Lung (tissue), 12 donors: ENCODE data around the gene CENPU. TPM values are rescaled to one million over a fixed set of nuclear protein-coding genes. Genes with fewer than 3 reads are reported as not detected.
"Not testable (repeated sequence)": the region's sequence is repeated elsewhere in the genome, so short reads cannot be mapped to it uniquely, and the experiment has no call there.

ENCODE experiments used
- ATAC-seq: fragments of 200-7000 bp; cut with Tn5 transposase; one replicate; pipeline ENCODE4 v1.9.1; 2020; ENCODE audit warnings: moderate number of reproducible peaks; ENCODE audit not compliant: insufficient read depth, low FRiP score
- DNase-seq, 3 donors: peaks; one replicate each; pipeline ENCODE4 v3.0.0-alpha.2; 2013 to 2017
- H3K27ac ChIP-seq, 2 donors: one replicate each; pipeline ENCODE4 v1.5.1; 2013; ENCODE audit warnings: mild to moderate bottlenecking in 2 of 2, moderate library complexity in 2 of 2, control low read depth in 1 of 2, inconsistent platforms in 1 of 2, low read depth in 1 of 2, low read length in 1 of 2
- H3K27me3 ChIP-seq, 3 donors: one replicate each; pipeline ENCODE4 v1.5.1; 2013; ENCODE audit warnings: low read length in 2 of 3; ENCODE audit not compliant: control insufficient read depth in 3 of 3, insufficient read depth in 3 of 3
- H3K36me3 ChIP-seq, 4 donors: one replicate each; pipeline ENCODE4 v1.5.1; 2013; ENCODE audit warnings: low read length in 4 of 4, mild to moderate bottlenecking in 1 of 4, moderate library complexity in 1 of 4; ENCODE audit not compliant: control insufficient read depth in 4 of 4, insufficient read depth in 4 of 4
- H3K4me1 ChIP-seq, 5 donors: one replicate each; pipeline ENCODE4 v1.5.1; 2013; ENCODE audit warnings: low read length in 5 of 5, mild to moderate bottlenecking in 2 of 5, moderate library complexity in 1 of 5; ENCODE audit not compliant: control insufficient read depth in 5 of 5, insufficient read depth in 5 of 5
- H3K4me3 ChIP-seq: one replicate; pipeline ENCODE4 v1.5.1; 2013; ENCODE audit warnings: mild to moderate bottlenecking, control low read depth, moderate library complexity
- H3K9ac ChIP-seq, 2 donors: one replicate each; pipeline ENCODE4 v1.5.1; 2013; ENCODE audit warnings: low read length in 2 of 2, control low read depth in 1 of 2; ENCODE audit not compliant: insufficient read depth in 1 of 2
- H3K9me3 ChIP-seq, 4 donors: one replicate each; pipeline ENCODE4 v1.5.1; 2013; ENCODE audit warnings: low read length in 3 of 4, mild to moderate bottlenecking in 1 of 4, moderate library complexity in 1 of 4; ENCODE audit not compliant: control insufficient read depth in 4 of 4, insufficient read depth in 3 of 4
- WGBS, 2 donors: extraction: QIAGEN DNeasy Blood & Tissue Kit; methylation state at CpG; one replicate each; pipeline ENCODE4 v1.1.7; 2013; 5-methylcytosine and 5-hydroxymethylcytosine counted together
- polyA plus RNA-seq, 2 donors: library from polyadenylated mRNA; stranded (reverse); fragments of 200-250 nt; gene quantifications; one replicate each; pipeline ENCODE4 v1.2.1, GENCODE V29; 2013
- total RNA-seq, 2 donors: library from RNA; depleted of rRNA in 1 of 2; stranded (reverse); fragments of >200 nt in 1 of 2; gene quantifications; one replicate each; pipeline ENCODE4 v1.2.1, GENCODE V29; 2014 to 2021
- TF ChIP-seq, protein P1 (sequence below): IDR thresholded peaks from 2 replicates; pipeline ENCODE4 v1.5.1; 2012; ENCODE audit warnings: mild to moderate bottlenecking; ENCODE audit errors: control extremely low read depth, extremely low read depth
- donor health status: control.
- donor health status: control.
- donor health status: Bipolar disorder and iron deficiency.
- donor health status: healthy.
- donor health status: DM: yes; HTN: yes; CAD: no.

Gene CENPU
- total and polyA plus RNA-seq, 4 donors: 2.1 to 11.7 (median 6.1) TPM

DNA sequence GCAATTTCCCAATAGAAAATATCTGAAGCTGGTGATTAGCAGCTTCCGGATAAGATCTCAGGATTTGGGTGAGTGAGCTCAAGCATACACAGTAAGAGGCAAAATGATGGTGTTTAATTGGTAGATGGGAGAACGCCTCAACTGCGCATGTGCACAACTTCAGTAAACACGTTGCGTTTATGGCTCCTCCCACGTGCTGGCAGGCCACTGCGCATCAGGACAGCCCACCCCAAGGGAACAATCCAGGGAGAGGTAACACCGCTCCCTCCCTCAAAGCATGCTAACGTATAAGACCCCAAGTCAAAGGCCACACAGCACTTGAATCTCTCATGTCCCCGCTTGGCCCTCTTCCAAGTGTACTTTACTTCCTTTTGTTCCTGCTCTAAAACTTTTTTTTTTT, 10.3 kb upstream of the CENPU start:
- Histone ChIP-seq H3K9ac (no peak overlapping the region), H3K27me3 (no peaks in the 10 kb centered on the region), H3K9me3 (peaks cover 0 to 4% (median 0%) of the 10 kb centered on the region in 4 donors), H3K27ac (no peak overlapping the region), H3K4me1 (peaks cover 2 to 19% (median 13%) of the 10 kb centered on the region in 5 donors), H3K36me3 (no peaks in the 10 kb centered on the region), H3K4me3 (no peak overlapping the region)
- TF ChIP-seq, protein P1, sequence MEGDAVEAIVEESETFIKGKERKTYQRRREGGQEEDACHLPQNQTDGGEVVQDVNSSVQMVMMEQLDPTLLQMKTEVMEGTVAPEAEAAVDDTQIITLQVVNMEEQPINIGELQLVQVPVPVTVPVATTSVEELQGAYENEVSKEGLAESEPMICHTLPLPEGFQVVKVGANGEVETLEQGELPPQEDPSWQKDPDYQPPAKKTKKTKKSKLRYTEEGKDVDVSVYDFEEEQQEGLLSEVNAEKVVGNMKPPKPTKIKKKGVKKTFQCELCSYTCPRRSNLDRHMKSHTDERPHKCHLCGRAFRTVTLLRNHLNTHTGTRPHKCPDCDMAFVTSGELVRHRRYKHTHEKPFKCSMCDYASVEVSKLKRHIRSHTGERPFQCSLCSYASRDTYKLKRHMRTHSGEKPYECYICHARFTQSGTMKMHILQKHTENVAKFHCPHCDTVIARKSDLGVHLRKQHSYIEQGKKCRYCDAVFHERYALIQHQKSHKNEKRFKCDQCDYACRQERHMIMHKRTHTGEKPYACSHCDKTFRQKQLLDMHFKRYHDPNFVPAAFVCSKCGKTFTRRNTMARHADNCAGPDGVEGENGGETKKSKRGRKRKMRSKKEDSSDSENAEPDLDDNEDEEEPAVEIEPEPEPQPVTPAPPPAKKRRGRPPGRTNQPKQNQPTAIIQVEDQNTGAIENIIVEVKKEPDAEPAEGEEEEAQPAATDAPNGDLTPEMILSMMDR: no peak
- ATAC-seq (no peak), DNase-seq (no peak)
- WGBS, 2 donors: 88 to 94% methylated on average over 10 of the region's 10 CpGs

DNA sequence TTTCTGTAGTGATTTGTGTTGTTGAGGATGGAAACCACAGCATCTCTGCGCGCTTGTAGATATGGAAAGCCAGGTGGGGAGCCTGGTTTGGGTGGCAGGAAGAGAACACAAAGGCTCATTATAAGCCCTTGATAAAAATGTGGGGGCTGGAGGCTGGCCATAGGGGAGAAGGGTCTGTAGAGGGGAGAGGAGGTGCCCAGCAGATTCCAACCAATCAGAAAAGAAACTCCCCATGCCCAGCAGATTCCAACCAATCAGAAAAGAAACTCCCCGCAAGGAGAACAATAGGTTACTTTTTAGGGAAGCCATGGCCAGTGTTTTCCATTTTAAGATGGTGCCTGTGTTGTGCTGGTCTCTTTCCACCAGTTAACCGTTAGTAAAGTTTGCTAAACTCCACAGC, 9.8 kb upstream of the CENPU start:
- H3K36me3 ChIP-seq: no peaks in the 10 kb centered on the region
- DNase-seq (no peak), ATAC-seq (no peak)
- peaks cover 0 to 4% (median 0%) of the 10 kb centered on the region in 4 donors for H3K9me3 ChIP-seq
- H3K27ac ChIP-seq: no peak overlapping the region
- no peaks in the 10 kb centered on the region for H3K27me3 ChIP-seq
- no peak overlapping the region for H3K9ac ChIP-seq
- TF ChIP-seq, protein P1: no peak
- peaks cover 2 to 19% (median 13%) of the 10 kb centered on the region in 5 donors for H3K4me1 ChIP-seq
- 94% methylated on average over 4 of the region's 4 CpGs for whole genome bisulfite sequencing, 2 donors
- H3K4me3 ChIP-seq: no peak overlapping the region

DNA sequence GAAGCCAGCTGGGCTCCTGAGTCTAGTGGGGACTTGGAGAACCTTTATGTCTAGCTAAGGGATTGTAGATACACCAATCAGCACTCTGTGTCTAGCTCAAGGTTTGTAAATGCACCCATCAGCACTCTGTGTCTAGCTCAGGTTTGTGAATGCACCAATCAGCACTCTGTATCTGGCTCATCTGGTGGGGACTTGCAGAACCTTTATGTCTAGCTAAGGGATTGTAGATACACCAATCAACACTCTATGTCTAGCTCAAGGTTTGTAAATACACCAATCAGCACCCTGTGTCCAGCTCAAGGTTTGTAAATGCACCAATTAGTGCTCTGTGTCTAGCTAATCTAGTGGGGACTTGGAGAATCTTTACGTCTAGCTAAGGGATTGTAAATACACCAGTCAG, 7.8 kb upstream of the CENPU start:
- not testable (repeated sequence) for H3K36me3 ChIP-seq, ATAC-seq, H3K4me3 ChIP-seq, H3K4me1 ChIP-seq, H3K27me3 ChIP-seq, H3K9ac ChIP-seq, DNase-seq, H3K27ac ChIP-seq, H3K9me3 ChIP-seq
- 85 to 94% methylated on average over 1 of the region's 1 CpG for WGBS, 2 donors

DNA sequence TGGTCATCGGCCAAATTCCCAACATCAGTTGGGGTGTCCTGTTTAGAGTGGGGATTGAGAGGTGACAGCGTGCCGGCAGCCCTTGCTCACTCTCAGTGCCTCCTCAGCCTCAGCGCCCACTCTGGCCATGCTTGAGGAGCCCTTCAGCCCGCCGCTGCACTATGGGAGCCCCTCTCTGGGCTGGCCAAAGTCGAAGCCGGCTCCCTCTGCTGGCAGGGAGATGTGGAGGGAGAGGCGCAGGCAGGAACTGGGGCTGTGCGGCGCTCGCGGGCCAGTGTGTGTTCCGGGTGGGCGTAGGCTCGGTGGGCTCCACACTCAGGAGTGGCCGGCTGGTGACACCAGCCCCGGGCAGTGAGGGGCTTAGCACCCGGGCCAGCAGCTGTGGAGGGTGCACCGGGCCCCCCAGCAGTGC, 7.1 kb upstream of the CENPU start:
- Histone ChIP-seq H3K27me3 (no peaks in the 10 kb centered on the region), H3K27ac (no peak overlapping the region), H3K4me3 (no peak overlapping the region), H3K9me3 (peaks cover 0 to 4% (median 0%) of the 10 kb centered on the region in 4 donors), H3K9ac (no peak overlapping the region), H3K4me1 (peaks cover 0 to 2% (median 1%) of the 10 kb centered on the region in 5 donors), H3K36me3 (no peaks in the 10 kb centered on the region)
- 94 to 96% methylated on average over 20 of the region's 20 CpGs for WGBS, 2 donors
- no peak for DNase-seq
- TF ChIP-seq, protein P1: no peak
- ATAC-seq: no peak

DNA sequence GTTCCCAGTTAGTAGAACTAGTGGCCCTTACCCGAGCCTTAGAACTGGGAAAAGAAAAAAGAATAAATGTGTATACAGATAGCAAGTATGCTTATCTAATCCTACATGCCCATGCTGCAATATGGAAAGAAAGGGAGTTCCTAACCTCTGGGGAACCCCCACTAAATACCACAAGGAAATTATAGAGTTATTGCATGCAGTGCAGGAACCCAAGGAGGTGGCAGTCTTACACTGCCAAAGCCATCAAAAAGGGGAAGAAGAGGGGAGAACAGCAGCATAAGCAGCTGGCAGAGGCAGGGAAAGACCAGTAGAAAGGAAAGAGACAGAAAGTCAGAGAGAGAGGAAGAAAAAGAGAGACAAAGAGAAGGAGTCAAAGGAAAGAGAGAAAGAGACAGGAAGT, 5.7 kb upstream of the CENPU start:
- not testable (repeated sequence) for H3K27me3 ChIP-seq, H3K9me3 ChIP-seq, ATAC-seq, H3K9ac ChIP-seq, H3K4me3 ChIP-seq, H3K36me3 ChIP-seq, H3K4me1 ChIP-seq, H3K27ac ChIP-seq, DNase-seq
- 50 to 53% methylated on average over 1 of the region's 1 CpG for WGBS, 2 donors
